EH (cell line): ENCODE data around the gene TAF4.
"Not testable (repeated sequence)": the region's sequence is repeated elsewhere in the genome, so short reads cannot be mapped to it uniquely, and the experiment has no call there.

Experiments
- DNase-seq: peaks from one replicate; pipeline ENCODE4 v3.0.0-alpha.2; 2015; ENCODE audit warnings: low read depth

TAF4 gene

DNA sequence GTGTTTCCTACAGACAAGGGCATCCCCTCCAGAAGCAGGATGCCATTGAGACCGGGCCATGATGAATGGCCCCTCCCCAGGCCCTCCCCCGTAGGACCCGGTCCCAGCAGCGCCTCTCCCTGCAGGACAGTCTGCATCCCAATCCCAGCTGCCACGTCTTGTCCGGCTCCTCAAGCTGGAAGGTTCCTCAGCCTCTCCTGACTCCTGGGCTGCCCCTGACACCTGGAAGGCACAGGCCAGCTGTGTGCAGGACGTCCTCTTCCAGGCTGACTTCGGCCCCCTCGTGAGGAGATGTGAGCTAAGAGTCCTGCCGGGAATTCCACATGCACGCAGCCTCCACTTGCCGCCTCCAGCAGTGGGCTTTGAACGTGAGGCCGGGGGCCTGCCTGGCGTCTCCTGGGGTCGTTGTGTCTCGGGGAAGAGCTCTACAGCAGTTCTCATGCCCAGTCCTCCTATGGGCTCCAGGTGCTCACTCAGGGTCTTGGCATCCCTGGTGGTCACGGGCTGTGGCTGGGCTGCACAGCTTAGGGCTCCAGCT, 64.4 kb downstream of the TAF4 start:
- no peak for DNase-seq

DNA sequence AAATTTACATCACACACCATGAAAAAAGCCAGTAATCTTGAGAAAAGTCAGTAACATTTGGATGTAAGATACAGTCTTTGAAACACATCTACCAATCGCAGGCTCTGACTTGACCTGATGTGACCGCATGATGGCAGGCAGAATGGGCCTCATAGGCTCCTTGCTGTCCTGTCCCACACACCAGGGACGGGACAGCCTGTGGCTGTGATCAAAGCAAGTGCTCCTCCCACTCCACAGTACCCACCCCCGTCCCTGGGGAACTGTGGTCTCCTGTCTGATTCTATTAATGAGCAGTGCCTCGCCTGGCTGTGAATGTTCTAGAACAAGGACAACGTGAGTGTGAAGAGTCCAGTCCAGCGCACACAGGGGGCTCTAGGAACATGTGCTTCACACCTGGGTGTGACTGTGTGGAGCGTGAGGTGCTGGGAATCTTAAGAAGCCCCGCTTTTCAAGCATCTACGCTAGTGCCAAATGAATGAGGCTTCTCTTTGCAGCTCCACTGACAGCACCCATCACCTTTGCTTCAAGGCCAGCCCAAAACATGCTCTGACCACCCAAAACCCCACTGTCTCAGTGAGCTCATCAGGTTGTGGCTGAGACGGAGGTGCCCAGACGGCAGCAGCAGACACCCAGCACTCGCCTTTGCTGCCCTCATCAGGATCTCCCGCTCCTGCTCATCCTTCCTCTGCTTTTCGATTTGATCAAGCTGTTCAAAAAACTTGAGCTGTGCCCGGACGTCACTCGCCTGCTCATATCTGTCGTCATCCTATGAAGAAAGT, 67.1 kb downstream of the TAF4 start:
- no peak for DNase-seq

DNA sequence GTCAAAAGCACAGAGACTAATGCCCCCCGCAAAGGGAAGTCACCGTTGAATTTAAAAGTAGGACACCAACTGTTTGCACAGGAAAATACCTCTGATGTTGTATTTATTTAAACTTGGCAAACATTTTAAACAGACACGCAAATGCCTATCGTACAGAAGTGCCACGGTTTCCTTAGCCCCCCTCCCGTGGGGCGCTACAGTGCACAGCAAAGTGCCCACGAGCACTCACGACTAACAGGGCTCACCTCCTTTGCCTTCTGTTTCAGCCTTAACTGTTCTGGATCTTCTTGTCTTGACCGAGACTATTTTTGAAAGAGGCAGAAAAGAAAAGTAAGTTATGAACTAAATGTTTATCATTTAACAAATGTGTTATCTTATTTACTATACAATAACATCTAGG, 67.8 kb downstream of the TAF4 start:
- no peak for DNase-seq

DNA sequence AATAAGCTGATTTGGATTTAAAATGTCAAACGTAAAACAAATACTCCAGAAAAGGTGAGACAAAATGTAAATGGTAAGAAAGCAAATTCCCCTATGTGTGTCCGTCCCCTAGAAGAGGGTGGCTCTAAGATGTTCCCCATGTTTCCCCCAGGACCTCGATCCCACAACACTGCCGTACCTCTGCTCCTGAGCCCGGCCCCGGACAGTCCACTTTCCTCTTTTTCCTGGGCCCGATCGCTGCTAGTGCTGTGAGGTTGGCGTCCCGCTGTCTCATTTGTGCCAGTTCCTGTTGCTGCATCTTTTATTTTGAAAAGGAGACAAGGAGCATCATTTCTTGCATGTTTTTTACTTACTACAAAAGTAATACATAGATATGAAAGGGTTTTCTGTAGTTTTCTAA, 68.3 kb downstream of the TAF4 start:
- no peak for DNase-seq

DNA sequence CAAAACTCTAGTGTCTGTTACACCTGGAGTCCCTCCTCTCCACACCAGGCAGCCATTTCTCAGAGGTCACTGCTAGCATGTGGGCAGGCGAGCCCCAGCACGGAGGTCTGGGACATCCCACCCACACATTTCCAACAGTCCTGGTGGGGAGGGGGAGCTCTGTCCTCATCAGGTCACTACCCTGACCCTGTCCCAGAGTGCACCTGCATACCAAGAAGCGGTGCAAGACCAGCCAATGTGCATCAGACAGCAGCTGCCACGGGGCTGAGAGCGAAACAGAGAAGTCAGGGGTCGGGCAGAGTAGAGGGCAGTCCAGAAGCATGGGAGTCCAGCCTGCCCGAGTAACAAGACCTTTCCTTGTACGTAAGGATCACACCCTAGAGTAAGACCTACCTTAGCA, 71.1 kb downstream of the TAF4 start:
- DNase-seq, result no peak

DNA sequence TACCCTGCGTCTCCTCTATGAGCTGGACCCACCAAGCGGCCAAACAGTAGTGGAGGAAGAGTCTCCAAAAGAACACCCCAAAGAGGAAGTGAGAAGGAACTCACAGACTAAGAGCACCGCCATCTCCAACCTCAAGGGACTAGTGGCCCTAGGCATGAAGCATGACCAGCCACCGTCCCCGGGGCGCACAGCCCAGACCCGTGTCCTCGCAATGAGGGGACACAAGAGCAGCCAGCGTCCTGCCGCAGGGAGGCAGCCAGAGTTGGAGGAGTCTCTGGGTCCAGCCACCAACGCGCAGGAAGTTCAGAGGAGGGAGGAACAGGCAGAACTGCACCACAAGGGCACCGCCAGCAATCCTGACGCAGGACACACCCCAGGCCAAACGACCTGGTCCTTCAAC, 72.6 kb downstream of the TAF4 start:
- DNase-seq, result no peak

DNA sequence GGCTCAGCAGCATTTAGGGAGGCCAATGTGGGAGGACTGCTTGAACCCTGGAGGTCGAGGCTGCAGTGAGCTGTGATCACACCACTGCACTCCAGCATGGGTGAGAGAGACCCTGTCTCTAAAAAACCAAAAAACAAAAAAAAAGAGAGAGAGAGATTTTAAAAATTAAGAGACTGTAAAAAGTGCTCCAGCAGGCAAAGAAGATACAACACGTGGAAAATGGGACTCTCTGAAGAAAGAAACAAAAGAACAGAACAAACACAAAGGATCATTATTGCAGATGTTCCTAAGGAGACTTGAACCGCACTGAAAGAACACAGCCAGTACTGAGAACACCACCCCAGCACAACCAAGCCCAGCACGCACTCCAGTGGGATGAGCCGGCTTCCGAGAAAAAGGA, 74.2 kb downstream of the TAF4 start:
- DNase-seq, result no peak

DNA sequence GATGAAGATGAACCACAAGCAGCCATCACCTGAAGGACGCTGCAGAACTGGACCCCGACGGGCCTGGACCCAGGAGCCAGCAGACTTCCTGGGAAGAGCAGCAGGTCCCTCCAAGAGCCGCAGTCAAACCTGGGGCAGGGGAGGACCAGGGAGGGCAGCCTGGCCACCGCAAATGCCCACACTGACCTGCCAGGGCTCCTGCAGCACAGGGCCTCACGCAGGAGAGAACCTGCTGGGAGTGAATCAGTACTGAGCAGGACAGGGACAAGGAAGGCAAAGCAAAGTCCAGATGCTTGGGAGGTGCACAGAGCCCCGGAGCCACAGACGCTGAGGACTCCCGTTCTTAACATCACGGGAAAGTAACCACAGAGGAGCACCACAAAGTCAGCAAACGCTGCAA, 75.2 kb downstream of the TAF4 start:
- DNase-seq, result no peak

DNA sequence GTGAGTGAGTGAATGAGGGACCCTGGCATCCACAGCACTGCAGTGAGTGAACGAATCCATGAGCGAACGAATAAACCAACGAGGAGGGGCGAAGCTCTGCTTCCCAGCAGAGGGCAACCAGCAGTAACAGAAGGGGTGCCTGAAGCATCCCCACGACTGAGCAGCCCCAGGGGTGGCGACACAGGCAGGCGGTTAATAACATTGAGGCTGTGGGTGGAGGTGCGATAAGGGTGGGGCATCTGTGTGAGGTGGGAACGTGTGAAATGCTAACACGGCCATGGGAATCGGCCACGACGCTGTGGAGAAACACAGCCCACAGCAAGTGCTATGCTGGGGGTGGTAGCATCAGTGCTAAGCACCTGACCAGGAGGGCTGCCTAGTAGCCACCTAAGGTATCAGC, 75.9 kb downstream of the TAF4 start:
- no peak for DNase-seq

DNA sequence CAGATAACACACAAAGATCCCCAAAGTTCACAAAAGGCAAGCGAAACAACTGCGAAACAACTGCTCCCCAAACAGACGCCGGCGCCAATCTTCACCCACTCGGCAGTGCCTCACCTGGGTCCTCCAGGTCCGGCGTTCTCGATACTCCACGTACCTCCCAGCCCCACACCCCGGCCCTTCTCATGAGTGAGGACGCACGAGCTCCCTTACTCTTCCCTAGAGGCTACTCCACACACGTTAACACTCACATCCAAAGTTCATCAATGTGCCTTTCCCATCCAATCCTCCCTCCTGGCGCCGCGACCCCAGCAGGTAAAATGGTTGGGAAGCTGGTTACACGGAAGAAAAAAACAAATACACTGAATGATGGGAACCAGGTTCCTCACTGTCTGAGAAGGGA, 77.0 kb downstream of the TAF4 start:
- DNase-seq, result no peak

DNA sequence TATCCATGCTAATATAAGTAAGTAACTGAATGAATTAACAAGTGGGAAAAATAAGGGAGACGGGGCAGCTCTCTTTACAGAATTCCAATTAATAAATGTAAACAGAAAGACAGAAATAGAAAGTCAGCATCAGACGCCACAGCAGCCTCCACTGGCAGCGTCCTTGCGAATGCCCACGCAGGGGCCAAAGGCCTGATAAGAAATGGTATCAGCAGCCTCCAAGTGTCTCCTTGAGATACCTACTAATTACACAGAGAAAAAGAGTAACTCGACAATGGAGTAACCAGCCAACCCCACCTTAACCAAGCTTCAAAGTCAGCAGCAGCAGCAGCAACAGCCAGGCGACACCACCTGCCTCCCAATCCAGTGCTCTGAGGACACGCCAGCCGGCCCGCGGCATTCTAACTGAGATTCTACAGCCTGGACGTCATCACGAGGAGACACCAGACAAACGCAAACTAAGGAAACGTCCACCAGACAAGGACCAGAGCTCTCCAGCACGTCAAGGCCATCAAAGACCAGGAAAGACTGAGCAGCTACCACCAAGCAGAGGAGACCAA, 78.8 kb downstream of the TAF4 start:
- DNase-seq, result no peak

DNA sequence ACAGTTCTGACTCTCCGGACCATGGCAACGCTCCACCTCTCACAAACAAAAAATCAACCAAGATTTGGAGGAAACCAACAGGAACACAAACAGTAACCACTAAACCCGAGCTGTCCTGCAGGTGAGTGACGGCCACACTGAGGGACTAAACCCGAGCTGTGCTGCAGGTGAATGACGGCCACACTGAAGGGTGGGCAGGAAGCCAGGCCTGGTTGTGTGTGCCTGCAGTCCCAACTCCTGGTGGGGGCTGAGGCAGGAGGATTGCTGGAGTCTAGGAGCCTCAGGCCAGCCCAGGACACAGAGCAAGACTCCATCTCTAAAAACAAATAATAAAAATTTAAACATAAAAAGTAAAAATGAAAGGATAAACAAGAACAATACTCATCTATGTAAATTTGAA, 80.6 kb downstream of the TAF4 start:
- DNase-seq, result no peak

DNA sequence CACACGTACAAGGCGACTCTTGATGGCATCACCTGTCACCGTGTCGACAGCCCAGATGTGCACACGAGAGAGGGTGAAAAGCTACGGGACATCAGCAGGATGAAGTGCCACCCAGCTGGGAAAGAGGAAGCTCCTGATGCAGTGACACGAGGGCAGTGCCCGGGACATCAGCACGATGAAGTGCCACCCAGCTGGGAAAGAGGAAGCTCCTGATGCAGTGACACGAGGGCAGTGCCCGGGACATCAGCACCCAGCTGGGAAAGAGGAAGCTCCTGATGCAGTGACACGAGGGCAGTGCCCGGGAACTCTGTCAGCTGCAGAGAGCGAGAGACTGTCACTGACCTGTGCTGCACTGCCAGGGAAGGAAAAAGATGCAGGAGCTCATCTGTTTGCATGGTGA, 81.2 kb downstream of the TAF4 start:
- DNase-seq, result not testable (repeated sequence)

DNA sequence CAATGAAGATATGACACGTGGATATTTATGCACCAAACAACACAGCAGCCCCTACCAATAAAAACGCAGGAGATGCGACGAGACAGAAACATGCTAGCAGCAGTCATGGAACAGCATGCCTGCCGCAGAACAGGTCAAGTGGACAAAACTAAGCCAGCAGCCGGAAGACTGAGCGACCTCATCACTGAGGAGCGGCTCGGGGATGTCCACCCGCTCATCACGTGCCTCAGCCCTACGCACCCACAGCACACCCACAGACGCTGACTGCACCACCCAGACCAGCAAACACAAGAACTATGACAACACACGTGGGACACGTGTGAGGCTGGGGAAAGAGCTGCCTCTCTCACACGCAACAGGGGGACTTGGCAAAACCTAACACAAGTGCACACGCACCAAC, 81.7 kb downstream of the TAF4 start:
- DNase-seq, result no peak

DNA sequence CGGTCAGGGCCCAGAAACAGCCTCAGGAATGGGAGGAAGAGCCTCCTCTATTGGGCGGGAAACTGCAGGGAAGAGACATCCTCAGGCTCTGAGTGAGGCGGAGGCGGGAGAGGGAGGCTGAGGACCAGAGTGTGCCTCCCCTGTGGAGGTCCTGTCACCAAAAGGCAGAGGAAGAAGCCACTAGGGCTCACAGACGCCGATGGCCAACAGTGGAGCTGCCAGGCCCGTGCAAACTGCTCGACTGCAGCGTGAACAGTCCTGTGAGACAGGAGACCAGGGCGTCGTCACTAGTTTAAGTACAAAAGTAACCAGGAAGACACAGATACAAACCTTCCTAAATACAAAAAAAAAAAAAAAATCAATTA, 82.7 kb downstream of the TAF4 start:
- DNase-seq, result no peak

DNA sequence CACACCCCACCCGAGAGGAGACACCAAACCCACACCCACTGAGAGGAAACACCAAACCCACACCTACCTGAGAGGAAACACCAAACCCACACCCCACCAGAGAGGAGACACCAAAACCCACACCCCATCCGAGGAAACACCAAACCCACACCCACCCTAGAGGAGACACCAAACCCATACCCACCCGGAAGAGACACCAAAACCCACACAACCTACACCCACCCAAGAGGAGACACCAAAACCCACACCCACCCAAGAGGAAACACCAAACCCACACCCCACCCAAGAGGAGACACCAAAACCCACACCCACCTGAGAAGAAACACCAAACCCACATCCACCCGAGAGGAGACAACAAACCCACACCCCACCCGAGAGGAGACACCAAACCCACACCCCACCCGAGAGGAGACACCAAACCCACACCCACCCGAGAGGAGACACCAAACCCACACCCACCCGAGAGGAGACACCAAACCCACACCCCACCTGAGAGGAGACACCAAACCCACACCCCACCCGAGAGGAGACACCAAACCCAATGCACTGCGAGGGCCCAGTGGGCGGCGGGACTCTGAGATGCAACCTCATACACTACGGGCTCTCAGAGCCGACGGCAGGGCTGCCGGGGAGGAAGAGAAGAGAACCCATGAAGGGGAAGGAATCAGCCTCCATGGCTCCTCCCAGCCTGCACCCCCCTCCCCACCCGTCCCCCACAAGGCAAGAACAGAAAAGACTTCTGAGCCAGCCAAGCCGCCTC, 83.3 kb downstream of the TAF4 start:
- no peak for DNase-seq

DNA sequence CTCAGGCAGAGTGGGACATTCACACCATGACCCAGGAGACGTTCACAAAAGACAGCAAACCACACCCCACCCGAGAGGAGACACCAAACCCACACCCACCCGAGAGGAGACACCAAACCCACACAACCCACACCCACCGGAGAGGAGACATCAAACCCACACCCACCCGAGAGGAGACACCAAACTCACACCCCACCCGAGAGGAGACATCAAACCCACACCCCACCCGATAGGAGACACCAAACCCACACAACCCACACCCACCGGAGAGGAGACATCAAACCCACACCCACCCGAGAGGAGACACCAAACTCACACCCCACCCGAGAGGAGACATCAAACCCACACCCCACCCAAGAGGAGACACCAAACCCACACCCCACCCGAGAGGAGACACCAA, 84.0 kb downstream of the TAF4 start:
- DNase-seq, result not testable (repeated sequence)

DNA sequence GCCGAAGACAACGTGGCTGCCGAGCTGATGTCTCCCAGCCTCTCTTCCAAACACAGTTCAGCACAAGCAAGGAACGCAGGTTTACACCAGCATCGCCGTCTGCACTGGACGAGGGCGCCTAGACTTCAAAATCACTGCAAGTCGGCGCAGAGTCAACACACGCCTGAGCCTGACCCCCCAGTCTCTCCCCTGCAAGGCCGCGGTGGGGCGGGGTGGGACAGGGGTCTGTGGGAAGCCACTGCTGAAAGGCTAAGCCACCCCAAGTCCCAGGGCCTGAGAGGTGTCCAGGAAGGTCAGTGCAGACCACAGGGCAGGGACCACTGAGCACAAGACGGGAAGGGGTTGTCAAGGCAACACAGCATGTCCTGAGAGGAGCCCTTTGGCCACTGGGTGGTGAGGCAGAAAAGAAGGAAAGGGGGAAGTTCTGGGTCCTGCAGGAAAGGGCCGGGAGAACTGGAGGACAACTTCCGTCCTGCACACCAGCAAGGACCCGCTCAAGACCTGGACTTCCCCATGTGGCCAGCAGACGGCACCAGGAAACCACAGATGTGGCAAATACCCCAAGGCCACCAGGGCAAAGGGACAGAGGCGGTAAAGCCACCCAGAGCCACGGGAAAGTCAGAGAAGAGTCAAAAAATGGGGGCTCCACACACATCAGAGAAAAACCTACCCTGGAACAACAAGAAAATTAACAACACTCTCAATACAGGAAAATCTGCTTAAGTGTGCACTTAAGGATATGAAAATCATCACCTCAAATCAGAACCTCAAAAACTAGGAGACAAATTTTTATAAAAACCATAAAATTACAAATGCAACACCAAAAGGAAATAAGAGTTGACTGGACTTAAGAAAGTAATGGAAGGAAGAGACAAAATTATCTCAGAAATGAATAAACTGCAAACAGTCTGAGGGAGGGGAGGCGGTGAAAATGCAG, 84.8 kb downstream of the TAF4 start:
- peak; percentile 55 for DNase-seq

DNA sequence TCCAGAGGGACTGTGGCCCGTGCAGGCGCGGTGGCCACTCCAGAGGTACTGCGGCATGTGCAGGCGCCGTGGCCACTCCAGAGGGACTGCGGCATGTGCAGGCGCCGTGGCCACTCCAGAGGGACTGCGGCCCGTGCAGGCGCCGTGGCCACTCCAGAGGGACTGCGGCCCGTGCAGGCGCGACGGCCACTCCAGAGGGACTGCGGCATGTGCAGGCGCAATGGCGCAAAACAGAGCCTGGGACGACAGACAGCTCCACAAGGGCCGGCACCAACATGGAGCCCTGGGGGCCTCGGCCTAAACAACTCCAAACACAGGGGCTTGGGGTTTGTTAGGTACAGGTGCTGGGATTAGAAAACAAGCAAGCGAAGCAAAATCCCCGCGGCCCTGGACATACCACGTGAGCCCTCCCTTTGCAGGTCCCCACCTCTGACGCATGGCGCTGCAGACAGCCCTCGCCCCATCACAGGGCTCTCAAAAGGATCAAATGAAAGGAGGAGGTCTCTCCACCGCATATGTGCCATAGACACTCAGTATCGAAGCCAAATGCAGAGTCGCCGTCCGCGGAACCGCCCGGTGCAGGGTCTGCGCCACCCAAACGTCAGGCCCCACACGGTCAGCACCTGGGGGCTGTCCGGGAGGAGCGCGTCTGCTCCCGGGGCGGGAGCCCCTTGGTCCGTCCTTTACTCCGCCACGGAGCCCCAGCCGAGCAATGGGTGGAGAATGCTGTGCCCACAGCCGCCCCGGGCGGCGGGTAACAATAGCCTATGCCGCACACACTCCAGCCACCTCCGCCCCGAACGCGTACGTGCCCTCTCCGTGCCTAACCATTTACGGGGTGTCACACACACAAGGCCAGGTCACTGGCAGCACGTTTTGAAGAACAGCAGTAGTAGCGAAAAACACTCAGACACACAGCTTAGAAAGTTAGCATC, 85.7 kb downstream of the TAF4 start:
- DNase-seq, result no peak

DNA sequence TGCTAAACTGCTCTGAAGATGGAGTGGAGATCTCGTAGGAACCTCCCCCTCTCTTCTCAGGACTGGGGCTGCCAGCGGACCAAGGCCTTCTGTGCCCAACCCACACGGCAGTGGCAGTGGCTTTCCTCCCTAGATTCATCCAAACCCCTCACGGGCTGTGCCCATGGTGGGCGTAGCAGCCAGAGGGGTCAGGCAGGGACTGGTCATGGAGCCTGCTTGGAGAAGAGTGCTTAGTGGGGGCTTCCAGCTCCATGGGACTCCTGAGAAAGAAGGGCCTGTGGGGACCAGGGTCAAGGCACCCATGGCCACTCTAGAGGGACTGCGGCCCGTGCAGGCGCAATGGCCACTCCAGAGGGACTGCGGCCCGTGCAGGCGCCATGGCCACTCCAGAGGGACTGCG, 86.6 kb downstream of the TAF4 start:
- DNase-seq, result no peak

DNA sequence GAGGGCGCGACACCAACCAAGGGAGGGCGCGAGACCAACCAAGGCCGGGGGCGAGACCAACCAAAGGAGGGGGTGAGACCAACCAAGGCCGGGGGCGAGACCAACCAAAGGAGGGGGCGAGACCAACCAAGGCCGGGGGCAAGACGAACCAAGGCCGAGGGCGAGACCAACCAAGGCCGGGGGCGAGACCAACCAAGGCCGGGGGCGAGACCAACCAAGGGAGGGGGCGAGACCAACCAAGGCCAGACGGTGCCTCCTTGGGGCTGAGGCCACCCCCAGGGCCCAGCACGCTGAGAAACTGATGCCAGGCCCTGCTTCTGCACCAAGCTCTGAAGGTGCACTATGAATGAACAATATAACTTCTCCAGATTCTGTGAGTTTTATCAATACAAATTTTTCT, 87.2 kb downstream of the TAF4 start:
- no peak for DNase-seq
